ENCODE measurements around the gene ADAMTSL2. TPM values are rescaled to one million over a fixed set of nuclear protein-coding genes. Genes with fewer than 3 reads are reported as not detected.

ADAMTSL2 gene
- total RNA-seq, 2 donors from 2014 or later, result 0.18 to 0.93 TPM

- H3K27me3 Mint-ChIP-seq (ENCODE audit: insufficient read depth), result peaks cover 3% of the 10 kb centered on the region
- Histone ChIP-seq H3K4me3 (ENCODE audit: low read length) (no peak overlapping the region), H3K9ac (ENCODE audit: extremely low read depth, low read length, poor library complexity, severe bottlenecking) (no peak overlapping the region), H3K36me3 (ENCODE audit: control insufficient read depth, insufficient read depth, low read length) (no peaks in the 10 kb centered on the region), H3K27ac (ENCODE audit: low read depth, low read length) (no peak overlapping the region), H3K27me3 (ENCODE audit: control insufficient read depth, insufficient read depth, low read length, poor library complexity, severe bottlenecking) (no peaks in the 10 kb centered on the region), H3K4me1 (ENCODE audit: control insufficient read depth, insufficient read depth, low read length) (no peaks in the 10 kb centered on the region), H3K9me3 (ENCODE audit: control insufficient read depth, low read length) (no peaks in the 10 kb centered on the region)
- H3K4me1 Mint-ChIP-seq, result no peaks in the 10 kb centered on the region
- DNase-seq, result no peak
- no peak for TF ChIP-seq CTCF (conservative IDR thresholded peaks at IDR 0.05)
- no peaks in the 10 kb centered on the region for H3K36me3 Mint-ChIP-seq (ENCODE audit: low read depth)
- no peak overlapping the region for H3K27ac Mint-ChIP-seq
- WGBS, 2 experiments (ENCODE audit: insufficient coverage in 1 of 2, insufficient read length in 1 of 2), result 84 to 86% methylated on average over 10 to 11 of the region's 11 CpGs
- H3K4me3 Mint-ChIP-seq, result no peak overlapping the region
- no peaks in the 10 kb centered on the region for H3K9me3 Mint-ChIP-seq
Measured at GRCh38 chr9:133564451-133565116, 30.1 kb downstream of the ADAMTSL2 start.

- H3K27me3 ChIP-seq (ENCODE audit: control insufficient read depth, insufficient read depth, low read length, poor library complexity, severe bottlenecking), result no peaks in the 10 kb centered on the region
- no peak for DNase-seq
- H3K4me1 Mint-ChIP-seq, result no peaks in the 10 kb centered on the region
- peaks cover 3% of the 10 kb centered on the region for H3K27me3 Mint-ChIP-seq (ENCODE audit: insufficient read depth)
- no peaks in the 10 kb centered on the region for H3K4me1 ChIP-seq (ENCODE audit: control insufficient read depth, insufficient read depth, low read length)
- H3K27ac ChIP-seq (ENCODE audit: low read depth, low read length), result no peak overlapping the region
- 91 to 94% methylated on average over 9 to 14 of the region's 14 CpGs for WGBS, 2 experiments (ENCODE audit: insufficient coverage in 1 of 2, insufficient read length in 1 of 2)
- no peaks in the 10 kb centered on the region for H3K36me3 ChIP-seq (ENCODE audit: control insufficient read depth, insufficient read depth, low read length)
- no peak overlapping the region for H3K4me3 ChIP-seq (ENCODE audit: low read length)
- H3K9ac ChIP-seq (ENCODE audit: extremely low read depth, low read length, poor library complexity, severe bottlenecking), result no peak overlapping the region
- no peaks in the 10 kb centered on the region for H3K9me3 ChIP-seq (ENCODE audit: control insufficient read depth, low read length)
- no peak overlapping the region for H3K4me3 Mint-ChIP-seq
- H3K9me3 Mint-ChIP-seq, result no peaks in the 10 kb centered on the region
- H3K36me3 Mint-ChIP-seq (ENCODE audit: low read depth), result no peaks in the 10 kb centered on the region
- no peak for TF ChIP-seq CTCF (conservative IDR thresholded peaks at IDR 0.05)
- no peak overlapping the region for H3K27ac Mint-ChIP-seq
Measured at GRCh38 chr9:133566382-133566781, 31.9 kb downstream of the ADAMTSL2 start.

- H3K4me1 Mint-ChIP-seq, result no peaks in the 10 kb centered on the region
- no peak for TF ChIP-seq CTCF (conservative IDR thresholded peaks at IDR 0.05)
- no peaks in the 10 kb centered on the region for H3K36me3 Mint-ChIP-seq (ENCODE audit: low read depth)
- Histone ChIP-seq H3K9ac (ENCODE audit: extremely low read depth, low read length, poor library complexity, severe bottlenecking) (no peak overlapping the region), H3K4me3 (ENCODE audit: low read length) (no peak overlapping the region), H3K4me1 (ENCODE audit: control insufficient read depth, insufficient read depth, low read length) (no peaks in the 10 kb centered on the region), H3K27me3 (ENCODE audit: control insufficient read depth, insufficient read depth, low read length, poor library complexity, severe bottlenecking) (no peaks in the 10 kb centered on the region), H3K27ac (ENCODE audit: low read depth, low read length) (no peak overlapping the region), H3K36me3 (ENCODE audit: control insufficient read depth, insufficient read depth, low read length) (no peaks in the 10 kb centered on the region), H3K9me3 (ENCODE audit: control insufficient read depth, low read length) (no peaks in the 10 kb centered on the region)
- H3K27me3 Mint-ChIP-seq (ENCODE audit: insufficient read depth), result peaks cover 3% of the 10 kb centered on the region
- DNase-seq, result no peak
- 92 to 95% methylated on average over 17 of the region's 17 CpGs for WGBS, 2 experiments (ENCODE audit: insufficient coverage in 1 of 2, insufficient read length in 1 of 2)
- H3K9me3 Mint-ChIP-seq, result no peaks in the 10 kb centered on the region
- no peak overlapping the region for H3K4me3 Mint-ChIP-seq
- no peak overlapping the region for H3K27ac Mint-ChIP-seq
Measured at GRCh38 chr9:133566817-133567216, 32.3 kb downstream of the ADAMTSL2 start.

Data from endodermal cell (in vitro differentiated cells).